H1 (cell line): Measurements from ENCODE around the gene ZBTB47. TPM values are rescaled to one million over a fixed set of nuclear protein-coding genes. Genes with fewer than 3 reads are reported as not detected.

Experiments
- CTCF ChIA-PET: fragments of 300-600 bp; sonication (Branson Sonifier 250); formaldehyde crosslinking; loops from one replicate; lab custom pipeline; 2021; ENCODE audit not compliant: partially characterized antibody; lab: Charles Lee
- POLR2A ChIA-PET: fragments of 300-600 bp; sonication (Branson Sonifier 250); formaldehyde crosslinking; loops from one replicate; lab custom pipeline; 2021; ENCODE audit warnings: inconsistent platforms; ENCODE audit not compliant: partially characterized antibody; lab: Charles Lee
- DNase-seq, 2 experiments: peaks; one replicate each; pipeline versions ENCODE4 v3.0.0 to v3.0.0-alpha.2; 2010 to 2022; ENCODE audit warnings: low spot score in 2 of 2, low read depth in 1 of 2, mixed read lengths in 1 of 2
- FAIRE-seq: peaks from 2 replicates; lab custom pipeline; 2011; peaks lifted over from hg19 to GRCh38; lab: Jason Lieb, UNC
- H2AFZ ChIP-seq: 2 replicates; pipeline ENCODE4 v1.8.1; 2012; ENCODE audit warnings: low read length, inconsistent platforms
- H2AK5ac ChIP-seq: 2 replicates; pipeline ENCODE4 v1.6.1; 2013; ENCODE audit warnings: low read depth, low read length
- H2BK120ac ChIP-seq: replicated peaks from 2 replicates; pipeline ENCODE3; 2013; ENCODE audit warnings: low read depth, low read length, inconsistent platforms
- H2BK12ac ChIP-seq: 2 replicates; pipeline ENCODE4 v1.6.1; 2013; ENCODE audit warnings: low read depth, low read length
- H2BK15ac ChIP-seq: 2 replicates; pipeline ENCODE4 v1.6.1; 2013; ENCODE audit warnings: low read length
- H2BK20ac ChIP-seq: 2 replicates; pipeline ENCODE4 v1.6.1; 2013; ENCODE audit warnings: low read length
- H2BK5ac ChIP-seq: 2 replicates; pipeline ENCODE4 v1.6.1; 2013; ENCODE audit warnings: low read depth, low read length
- H3K14ac ChIP-seq: 2 replicates; pipeline ENCODE4 v1.6.1; 2013; ENCODE audit warnings: inconsistent platforms; ENCODE audit not compliant: insufficient read length
- H3K18ac ChIP-seq: 2 replicates; pipeline ENCODE4 v1.6.1; 2013; ENCODE audit warnings: low read length; ENCODE audit errors: extremely low read depth
- H3K23ac ChIP-seq: 2 replicates; pipeline ENCODE4 v1.6.1; 2013; ENCODE audit warnings: inconsistent platforms; ENCODE audit not compliant: insufficient read length
- H3K23me2 ChIP-seq: 2 replicates; pipeline ENCODE4 v1.6.1; 2013; ENCODE audit warnings: low read depth, low read length
- H3K27ac ChIP-seq: 2 replicates; pipeline ENCODE4 v1.6.1; 2011; ENCODE audit warnings: low read depth, low read length, inconsistent platforms
- H3K27me3 ChIP-seq, 4 experiments: replicated peaks in 1 of 4; 1 replicate in 1 of 4; 2 replicates in 3 of 4; pipeline versions ENCODE4 v1.6.1 to v1.8.1; 2011 to 2013; ENCODE audit warnings: low read length in 3 of 4, mild to moderate bottlenecking in 3 of 4, inconsistent platforms in 2 of 4, mixed read lengths in 2 of 4, moderate library complexity in 1 of 4; ENCODE audit not compliant: control insufficient read depth in 3 of 4, insufficient read depth in 3 of 4; ENCODE audit errors: extremely low read depth in 1 of 4
- H3K36me3 ChIP-seq, 4 experiments: 2 replicates each; pipeline versions ENCODE4 v1.6.1 to v1.8.1; 2011 to 2013; ENCODE audit warnings: mild to moderate bottlenecking in 4 of 4, low read length in 3 of 4, moderate library complexity in 2 of 4, control low read depth in 1 of 4, inconsistent platforms in 1 of 4; ENCODE audit not compliant: insufficient read depth in 4 of 4, control insufficient read depth in 2 of 4
- H3K4ac ChIP-seq: replicated peaks from 2 replicates; pipeline ENCODE3; 2013; ENCODE audit warnings: low read length, low read depth, mixed read lengths, inconsistent platforms; ENCODE audit not compliant: insufficient read length
- H3K4me1 ChIP-seq, 4 experiments: replicated peaks in 1 of 4; 1 replicate in 1 of 4; 2 replicates in 3 of 4; pipeline versions ENCODE4 v1.6.1 to v1.8.1; 2011 to 2013; ENCODE audit warnings: low read length in 3 of 4, inconsistent platforms in 2 of 4, mixed read lengths in 1 of 4; ENCODE audit not compliant: insufficient read depth in 4 of 4, control insufficient read depth in 3 of 4
- H3K4me2 ChIP-seq, 2 experiments: 2 replicates each; pipeline versions ENCODE4 v1.6.1 to v1.8.1; 2011 to 2013; ENCODE audit warnings: low read depth in 2 of 2, low read length in 2 of 2, control low read depth in 1 of 2, inconsistent platforms in 1 of 2, mild to moderate bottlenecking in 1 of 2; ENCODE audit not compliant: insufficient read depth in 1 of 2
- H3K4me3 ChIP-seq, 4 experiments: fragments of 200-600, 300-600 bp in 1 of 4; sonication (generic), shearing (Covaris generic), sonication (Bioruptor Twin) in 1 of 4; 2 replicates each; pipeline versions ENCODE4 v1.5.1 to v1.8.1; 2011 to 2016; ENCODE audit warnings: low read length in 4 of 4, low read depth in 3 of 4, control low read depth in 2 of 4, inconsistent platforms in 2 of 4, mild to moderate bottlenecking in 2 of 4, mixed read lengths in 1 of 4, moderate library complexity in 1 of 4; ENCODE audit not compliant: insufficient read depth in 2 of 4; ENCODE audit errors: extremely low read depth in 1 of 4
- H3K56ac ChIP-seq: replicated peaks from 2 replicates; pipeline ENCODE3; 2013; ENCODE audit warnings: low read depth, mild to moderate bottlenecking, mixed read lengths, low read length, inconsistent platforms; ENCODE audit not compliant: insufficient read length
- H3K79me1 ChIP-seq: 2 replicates; pipeline ENCODE4 v1.6.1; 2013; ENCODE audit warnings: low read depth, low read length, control low read depth
- H3K79me2 ChIP-seq, 2 experiments: 2 replicates each; pipeline versions ENCODE4 v1.6.1 to v1.8.1; 2012 to 2013; ENCODE audit warnings: low read length in 2 of 2, mild to moderate bottlenecking in 2 of 2, inconsistent platforms in 1 of 2; ENCODE audit not compliant: insufficient read depth in 2 of 2, control insufficient read depth in 1 of 2
- H3K9ac ChIP-seq, 4 experiments: replicated peaks in 1 of 4; 1 replicate in 1 of 4; 2 replicates in 3 of 4; pipeline versions ENCODE4 v1.6.1 to v1.8.1; 2011 to 2013; ENCODE audit warnings: low read depth in 3 of 4, low read length in 3 of 4, control low read depth in 2 of 4, mild to moderate bottlenecking in 2 of 4, moderate library complexity in 2 of 4, inconsistent platforms in 1 of 4; ENCODE audit errors: extremely low read depth in 1 of 4
- H3K9me3 ChIP-seq, 2 experiments: 2 replicates each; pipeline versions ENCODE4 v1.6.1 to v1.8.1; 2012 to 2013; ENCODE audit warnings: mild to moderate bottlenecking in 2 of 2, moderate library complexity in 2 of 2, control low read depth in 1 of 2, inconsistent platforms in 1 of 2, low read depth in 1 of 2, low read length in 1 of 2, mixed read lengths in 1 of 2; ENCODE audit not compliant: insufficient read depth in 2 of 2
- H4K20me1 ChIP-seq, 2 experiments: replicated peaks in 1 of 2; 2 replicates each; pipeline versions ENCODE3 to v1.8.1; 2011 to 2013; ENCODE audit warnings: inconsistent platforms in 2 of 2, low read length in 2 of 2, mild to moderate bottlenecking in 1 of 2; ENCODE audit not compliant: insufficient read depth in 2 of 2, control insufficient read depth in 1 of 2
- H4K5ac ChIP-seq: 2 replicates; pipeline ENCODE4 v1.6.1; 2013; ENCODE audit warnings: low read length, low read depth, mixed read lengths, inconsistent platforms; ENCODE audit not compliant: insufficient read length
- H4K8ac ChIP-seq: 2 replicates; pipeline ENCODE4 v1.8.0; 2013; ENCODE audit warnings: mild to moderate bottlenecking, moderate library complexity, low read length, inconsistent platforms; ENCODE audit not compliant: insufficient read depth; ENCODE audit errors: extremely low read depth
- H4K91ac ChIP-seq: replicated peaks from 2 replicates; pipeline ENCODE3; 2013; ENCODE audit warnings: low read length, mixed read lengths, inconsistent platforms; ENCODE audit not compliant: insufficient read length
- BCL11A ChIP-seq, 2 experiments: IDR thresholded peaks; one replicate each; pipeline ENCODE4 v1.6.1; 2011; ENCODE audit warnings: low read depth in 2 of 2, low read length in 2 of 2, mild to moderate bottlenecking in 2 of 2
- BRCA1 ChIP-seq: IDR thresholded peaks from 2 replicates; pipeline ENCODE4 v1.6.1; 2012; ENCODE audit warnings: low read depth, low read length, improper control_type of control experiment
- CEBPB ChIP-seq: IDR thresholded peaks from 2 replicates; pipeline ENCODE4 v1.6.1; 2012; ENCODE audit warnings: low read depth, low read length
- EGR1 ChIP-seq: IDR thresholded peaks from 2 replicates; pipeline ENCODE4 v1.6.1; 2011; ENCODE audit warnings: low read depth, low read length, borderline replicate concordance
- EZH2 ChIP-seq: fragments of 200-600 bp; sonication (generic); IDR thresholded peaks from 2 replicates; pipeline ENCODE4 v1.7.1; 2012; ENCODE audit warnings: low read depth, mild to moderate bottlenecking, moderate library complexity, low read length, inconsistent platforms; ENCODE audit not compliant: severe bottlenecking
- HDAC6 ChIP-seq: IDR thresholded peaks from one replicate; pipeline ENCODE4 v1.7.1; 2012; ENCODE audit warnings: low read depth, mild to moderate bottlenecking, inconsistent platforms, low read length, moderate library complexity
- KDM4A ChIP-seq: IDR thresholded peaks from one replicate; pipeline ENCODE4 v1.7.1; 2012; ENCODE audit warnings: low read depth, mild to moderate bottlenecking, moderate library complexity, low read length, inconsistent platforms; ENCODE audit not compliant: severe bottlenecking
- PHF8 ChIP-seq: fragments of 200-600 bp; sonication (generic); conservative IDR thresholded peaks from 2 replicates; pipeline ENCODE4 v1.7.1; 2012; ENCODE audit warnings: low read depth, mild to moderate bottlenecking, inconsistent platforms, low read length, moderate library complexity
- SIRT6 ChIP-seq: IDR thresholded peaks from one replicate; pipeline ENCODE4 v1.7.1; 2012; ENCODE audit warnings: low read length, inconsistent platforms
- SIX5 ChIP-seq: IDR thresholded peaks from 2 replicates; pipeline ENCODE4 v1.6.1; 2011; ENCODE audit warnings: mild to moderate bottlenecking, low read depth, low read length
- SP1 ChIP-seq: IDR thresholded peaks from 2 replicates; pipeline ENCODE4 v1.6.1; 2011; ENCODE audit warnings: low read depth, low read length
- SRF ChIP-seq: IDR thresholded peaks from 2 replicates; pipeline ENCODE4 v1.6.1; 2011; ENCODE audit warnings: mild to moderate bottlenecking, low read depth, low read length, moderate library complexity
- TAF7 ChIP-seq: optimal IDR thresholded peaks from 2 replicates; pipeline ENCODE3; 2011; ENCODE audit warnings: low read depth, mild to moderate bottlenecking, inconsistent platforms, low read length, moderate library complexity, borderline replicate concordance
- YY1 ChIP-seq: IDR thresholded peaks from 2 replicates; pipeline ENCODE4 v1.6.1; 2011; ENCODE audit warnings: low read depth, mild to moderate bottlenecking, low read length
- WGBS, 2 experiments: shearing (Covaris generic) in 1 of 2; methylation state at CpG; one replicate each; pipeline versions ENCODE4 v1.1.6 to v1.1.7; 2013 to 2015; ENCODE audit warnings: low lambda C conversion rate in 2 of 2, mixed read lengths in 2 of 2, inconsistent platforms in 1 of 2, low coverage in 1 of 2, missing lambda C conversion rate in 1 of 2; ENCODE audit not compliant: insufficient replicate concordance in 2 of 2, insufficient coverage in 1 of 2, insufficient read length in 1 of 2; ENCODE audit errors: extremely low coverage in 1 of 2, missing lambda C conversion rate in 1 of 2; 5-methylcytosine and 5-hydroxymethylcytosine counted together
- polyA plus RNA-seq, 7 experiments: library from polyadenylated mRNA; depleted of rRNA in 3 of 7; stranded (reverse) in 5 of 7; unstranded in 2 of 7; fragments of >200 nt in 5 of 7; fragments of 200-250 nt in 2 of 7; gene quantifications; 1 replicate in 5 of 7; 2 replicates in 1 of 7; 4 replicates in 1 of 7; pipeline versions ENCODE4 v1.2.1 to v1.2.3, GENCODE V29; 2011 to 2013; ENCODE audit warnings: missing spikeins in 2 of 7, mixed read lengths in 2 of 7
- total RNA-seq: library from RNA; stranded (reverse); fragmentation: NEBNext Ultra II Directional; extraction: Animal tissue kit (Norgen Biotek cat#: 25700); gene quantifications from 2 replicates; pipeline ENCODE4 v1.2.1, GENCODE V29; 2021

Gene ZBTB47
- total and polyA plus RNA-seq, 2 of the 8 experiments (the other 6 are each of a cell fraction or from before 2014, with no cell fraction given), result 2.8 to 4.1 TPM

DNA sequence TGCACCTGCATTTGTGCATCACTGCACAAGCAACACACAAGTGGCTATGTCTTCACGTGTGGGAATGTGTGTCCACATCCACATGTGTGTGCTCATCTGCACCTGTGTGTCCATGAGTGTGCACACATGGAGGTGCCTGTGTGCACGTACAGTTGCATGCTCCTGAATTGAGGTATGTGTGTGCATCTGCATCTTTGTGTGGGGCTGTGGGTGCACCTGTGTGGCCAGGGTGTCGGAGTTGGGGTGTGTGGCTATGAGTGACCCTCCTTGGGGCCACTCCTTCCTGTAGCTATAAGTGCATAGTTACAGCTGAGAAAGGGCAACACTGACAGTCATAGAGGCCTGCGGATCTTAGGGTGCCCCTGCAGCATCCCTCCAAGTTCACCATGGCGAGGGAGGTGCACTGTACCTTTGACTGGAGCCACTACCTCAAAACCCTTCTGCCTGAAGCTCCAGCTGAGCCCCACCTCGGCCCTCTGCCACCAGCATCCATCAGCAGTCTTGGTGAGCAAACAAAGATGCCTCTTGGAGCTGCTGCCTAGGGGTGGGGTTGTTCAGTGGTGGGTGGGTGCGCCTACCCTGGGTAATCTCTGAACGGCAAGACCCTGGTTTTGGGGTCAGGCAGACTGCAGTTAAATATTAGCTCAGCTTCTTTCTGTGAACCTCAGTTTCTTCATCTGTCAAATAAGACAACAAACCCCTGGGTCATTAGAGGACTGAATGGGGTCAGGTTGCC lies 54.3 kb downstream of the ZBTB47 start:
- Histone ChIP-seq H3K18ac (no peak overlapping the region), H3K9ac (no peak overlapping the region), H3K27ac (no peak overlapping the region), H3K14ac (no peak overlapping the region), H2BK20ac (no peak overlapping the region), H2BK120ac (no peak overlapping the region), H3K23me2 (no peaks in the 10 kb centered on the region), H3K79me2 (no peaks in the 10 kb centered on the region), H2BK15ac (no peak overlapping the region), H2BK5ac (no peak overlapping the region), H3K56ac (no peak overlapping the region), H3K4ac (no peak overlapping the region), H2BK12ac (no peak overlapping the region), H2AFZ (no peak overlapping the region), H3K4me2 (no peak overlapping the region), H2AK5ac (no peak overlapping the region), H3K23ac (no peak overlapping the region), H3K9me3 (no peaks in the 10 kb centered on the region), H4K20me1 (no peaks in the 10 kb centered on the region), H4K5ac (no peak overlapping the region), H3K4me3 (no peak overlapping the region), H3K79me1 (no peaks in the 10 kb centered on the region), H4K91ac (no peak overlapping the region), H3K27me3 (no peaks in the 10 kb centered on the region; a peak in 1 of 7 replicates), H3K4me1 (no peaks in the 10 kb centered on the region; a peak in 1 of 7 replicates), H3K36me3 (no peaks in the 10 kb centered on the region), H4K8ac (no peak overlapping the region)
- POLR2A ChIA-PET, result no interaction called here
- 88% methylated on average over 8 of the region's 8 CpGs; no CpG with 5 or more reads in 1 of the 2 experiments for WGBS, 2 experiments
- no peak for FAIRE-seq
- DNase-seq, result no peak
- CTCF ChIA-PET, result interaction anchor here (1.1 to 11.4 kb wide), 2 partner anchors 37 kb away, joined by 3 to 53 read pairs; no protein-coding TSS in a partner anchor
- TF ChIP-seq BRCA1 (no peak), BCL11A (IDR thresholded peaks at IDR 0.05; ENCODE audit: low read depth in 2 of 2, low read length in 2 of 2) (no peak), TAF7 (no peak), SIX5 (no peak), SRF (no peak), CEBPB (no peak), SIRT6 (no peak), EGR1 (no peak), KDM4A (no peak), YY1 (no peak), EZH2 (no peak), HDAC6 (no peak), SP1 (no peak), PHF8 (no peak)
